Cardiac muscle cell (in vitro differentiated cells and primary cell): ENCODE measurements around the gene P3R3URF. TPM values are rescaled to one million over a fixed set of nuclear protein-coding genes. Genes with fewer than 3 reads are reported as not detected.

ENCODE experiments used
- DNase-seq, 2 donors: peaks; one replicate each; pipeline versions ENCODE4 v3.0.0 to v3.0.0-alpha.2; 2010 to 2017; ENCODE audit warnings: low read depth in 1 of 2, low spot score in 1 of 2
- H3K27ac ChIP-seq: fragments of 200-600 bp; sonication (generic); 2 replicates; pipeline ENCODE4 v1.5.1; 2016
- H3K27me3 ChIP-seq: fragments of 200-600 bp; sonication (generic); 2 replicates; pipeline ENCODE4 v1.6.0; 2016; ENCODE audit warnings: control low read depth
- H3K36me3 ChIP-seq: fragments of 200-600 bp; sonication (generic); 2 replicates; pipeline ENCODE4 v1.5.1; 2016; ENCODE audit warnings: control low read depth
- H3K4me1 ChIP-seq: fragments of 200-600 bp; sonication (generic); 2 replicates; pipeline ENCODE4 v1.8.1; 2017; ENCODE audit warnings: low read depth, mild to moderate bottlenecking, mixed run types
- H3K4me3 ChIP-seq: fragments of 200-600 bp; sonication (generic); 2 replicates; pipeline ENCODE4 v1.5.1; 2016; ENCODE audit warnings: mild to moderate bottlenecking
- H3K9me3 ChIP-seq: fragments of 200-600 bp; sonication (generic); 2 replicates; pipeline ENCODE4 v1.5.1; 2017; ENCODE audit warnings: low read depth, mild to moderate bottlenecking, control low read depth
- polyA plus RNA-seq: library from polyadenylated mRNA; unstranded; fragments of >200 nt; fragmentation: Nextera tagmentation; extraction: Ambion mirVana; gene quantifications from 2 replicates; pipeline ENCODE4 v1.2.1, GENCODE V29; 2016
- total RNA-seq: library from RNA; depleted of rRNA; stranded (reverse); fragments of >200 nt; gene quantifications from 2 replicates; pipeline ENCODE4 v1.2.3, GENCODE V29; 2016
- TF ChIP-seq, protein P1 (sequence below): IDR thresholded peaks from 2 replicates; pipeline ENCODE4 v1.5.1; 2012; ENCODE audit warnings: low read depth, mild to moderate bottlenecking, low read length

P3R3URF gene
- total and polyA plus RNA-seq, 2 experiments from 2014 or later = not detected

DNA sequence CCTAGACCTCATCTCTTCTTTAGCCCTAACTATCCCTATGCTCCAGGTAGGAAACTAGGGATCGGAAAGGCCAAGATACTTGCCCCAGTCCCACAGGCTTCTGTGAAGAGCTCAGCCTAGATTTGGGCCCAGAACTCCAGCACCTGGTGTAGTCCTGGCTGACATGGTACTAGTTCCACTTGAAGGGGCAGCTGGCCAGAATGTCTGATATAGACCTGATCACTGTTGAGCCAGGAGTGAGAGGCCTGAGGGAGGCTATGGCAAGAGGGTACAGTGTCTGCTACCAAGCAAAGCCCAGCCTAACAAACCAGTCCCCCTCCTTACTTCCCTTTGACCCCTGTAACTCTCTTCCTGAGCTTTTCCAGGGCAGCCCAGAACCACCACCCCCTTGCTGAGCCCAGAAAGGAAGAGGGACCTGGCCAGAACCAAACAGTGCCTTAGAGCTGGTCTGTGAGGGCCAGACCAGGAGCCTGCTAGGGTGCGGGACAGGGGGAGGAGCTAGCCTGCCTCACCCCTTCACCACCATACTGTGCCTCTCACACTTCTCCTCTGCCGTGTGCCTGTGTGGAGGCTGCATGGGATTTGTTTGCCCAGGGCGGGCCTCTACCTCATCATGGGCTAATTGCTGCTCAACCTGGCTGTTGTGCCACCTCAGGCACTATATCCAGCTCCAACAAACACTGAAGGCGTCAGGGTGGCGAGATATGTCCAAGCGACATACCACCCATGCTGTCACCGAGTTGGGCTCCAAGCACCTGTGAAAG is 11.0 kb upstream of the P3R3URF start:
- Histone ChIP-seq H3K4me1 (peaks cover 8% of the 10 kb centered on the region), H3K9me3 (no peaks in the 10 kb centered on the region), H3K36me3 (peaks cover 23% of the 10 kb centered on the region), H3K27me3 (no peaks in the 10 kb centered on the region), H3K27ac (no peak overlapping the region), H3K4me3 (no peak overlapping the region)
- no peak for DNase-seq
- TF ChIP-seq, protein P1, sequence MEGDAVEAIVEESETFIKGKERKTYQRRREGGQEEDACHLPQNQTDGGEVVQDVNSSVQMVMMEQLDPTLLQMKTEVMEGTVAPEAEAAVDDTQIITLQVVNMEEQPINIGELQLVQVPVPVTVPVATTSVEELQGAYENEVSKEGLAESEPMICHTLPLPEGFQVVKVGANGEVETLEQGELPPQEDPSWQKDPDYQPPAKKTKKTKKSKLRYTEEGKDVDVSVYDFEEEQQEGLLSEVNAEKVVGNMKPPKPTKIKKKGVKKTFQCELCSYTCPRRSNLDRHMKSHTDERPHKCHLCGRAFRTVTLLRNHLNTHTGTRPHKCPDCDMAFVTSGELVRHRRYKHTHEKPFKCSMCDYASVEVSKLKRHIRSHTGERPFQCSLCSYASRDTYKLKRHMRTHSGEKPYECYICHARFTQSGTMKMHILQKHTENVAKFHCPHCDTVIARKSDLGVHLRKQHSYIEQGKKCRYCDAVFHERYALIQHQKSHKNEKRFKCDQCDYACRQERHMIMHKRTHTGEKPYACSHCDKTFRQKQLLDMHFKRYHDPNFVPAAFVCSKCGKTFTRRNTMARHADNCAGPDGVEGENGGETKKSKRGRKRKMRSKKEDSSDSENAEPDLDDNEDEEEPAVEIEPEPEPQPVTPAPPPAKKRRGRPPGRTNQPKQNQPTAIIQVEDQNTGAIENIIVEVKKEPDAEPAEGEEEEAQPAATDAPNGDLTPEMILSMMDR = no peak

DNA sequence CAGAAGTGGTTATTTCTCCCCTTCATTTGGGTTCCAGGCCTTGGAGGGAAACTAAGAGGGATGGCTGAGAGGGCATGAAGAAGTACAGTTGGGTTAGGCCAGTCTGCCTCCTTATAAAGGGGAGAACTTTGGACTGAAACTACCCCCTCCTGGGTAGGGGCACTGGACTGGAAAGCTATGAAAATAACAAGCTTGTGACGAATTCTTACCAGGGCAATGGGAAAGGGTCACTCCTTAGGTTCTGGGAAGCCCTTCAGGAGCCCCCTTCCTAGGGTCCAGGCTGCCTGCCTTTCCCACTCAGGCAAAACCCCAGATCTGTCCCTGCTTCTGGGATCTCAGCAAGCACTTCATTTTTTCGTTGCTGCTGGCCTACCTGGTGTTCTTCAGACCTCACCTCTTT is 9.8 kb upstream of the P3R3URF start:
- peaks cover 8% of the 10 kb centered on the region for H3K4me1 ChIP-seq
- TF ChIP-seq, protein P1 = no peak

DNA sequence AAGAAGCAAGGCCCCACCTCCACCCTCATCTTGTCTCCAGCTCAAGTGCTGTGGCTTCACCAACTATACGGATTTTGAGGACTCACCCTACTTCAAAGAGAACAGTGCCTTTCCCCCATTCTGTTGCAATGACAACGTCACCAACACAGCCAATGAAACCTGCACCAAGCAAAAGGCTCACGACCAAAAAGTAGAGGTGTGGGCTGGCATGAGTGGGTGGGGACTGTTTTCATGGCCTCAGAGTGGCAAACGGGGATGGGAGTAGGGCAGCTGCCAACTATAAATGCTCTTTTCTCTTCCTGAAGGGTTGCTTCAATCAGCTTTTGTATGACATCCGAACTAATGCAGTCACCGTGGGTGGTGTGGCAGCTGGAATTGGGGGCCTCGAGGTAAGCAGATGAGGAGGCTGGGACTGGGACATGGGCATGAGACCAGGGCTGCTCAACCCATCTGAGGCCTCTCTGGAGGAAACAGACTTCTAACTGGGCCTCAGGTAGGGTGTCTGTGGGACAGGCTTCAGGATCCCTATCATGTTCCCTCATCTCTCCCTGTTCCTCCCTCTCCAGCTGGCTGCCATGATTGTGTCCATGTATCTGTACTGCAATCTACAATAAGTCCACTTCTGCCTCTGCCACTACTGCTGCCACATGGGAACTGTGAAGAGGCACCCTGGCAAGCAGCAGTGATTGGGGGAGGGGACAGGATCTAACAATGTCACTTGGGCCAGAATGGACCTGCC is 8.8 kb upstream of the P3R3URF start:
- peaks cover 6% of the 10 kb centered on the region for H3K36me3 ChIP-seq
- H3K4me1 ChIP-seq = peaks cover 8% of the 10 kb centered on the region
- H3K27me3 ChIP-seq = no peaks in the 10 kb centered on the region
- DNase-seq = no peak
- H3K4me3 ChIP-seq = no peak overlapping the region
- no peaks in the 10 kb centered on the region for H3K9me3 ChIP-seq
- TF ChIP-seq, protein P1 = no peak
- H3K27ac ChIP-seq = no peak overlapping the region

More for the DNA sequence above, 9.8 kb upstream of the P3R3URF start:
- no peak overlapping the region for H3K4me3 ChIP-seq
- H3K27ac ChIP-seq = no peak overlapping the region
- H3K9me3 ChIP-seq = no peaks in the 10 kb centered on the region
- no peaks in the 10 kb centered on the region for H3K27me3 ChIP-seq
- peaks cover 12% of the 10 kb centered on the region for H3K36me3 ChIP-seq
- no peak for DNase-seq

DNA sequence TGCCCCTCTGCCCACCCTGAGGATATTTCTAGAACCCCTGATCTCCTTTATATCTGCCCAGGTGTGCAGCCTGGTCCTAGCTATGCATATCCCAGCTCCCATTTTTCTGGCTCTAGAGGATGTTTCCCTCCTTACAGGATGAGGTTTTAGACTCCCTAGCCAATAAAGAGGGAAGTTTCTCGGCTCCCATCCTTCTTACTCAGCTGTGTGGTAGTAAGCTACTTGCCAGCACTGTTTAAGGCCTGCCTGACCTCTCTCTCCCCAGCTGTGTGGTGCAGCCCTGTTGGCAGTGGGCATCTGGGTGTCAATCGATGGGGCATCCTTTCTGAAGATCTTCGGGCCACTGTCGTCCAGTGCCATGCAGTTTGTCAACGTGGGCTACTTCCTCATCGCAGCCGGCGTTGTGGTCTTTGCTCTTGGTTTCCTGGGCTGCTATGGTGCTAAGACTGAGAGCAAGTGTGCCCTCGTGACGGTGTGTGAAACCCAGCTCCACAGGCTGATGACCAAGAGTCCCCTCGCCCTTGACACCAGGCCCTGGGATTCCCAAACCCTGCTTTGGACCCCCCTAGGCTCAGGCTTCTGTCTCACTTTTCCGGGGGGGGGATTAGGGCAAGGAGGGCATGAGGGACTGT is 7.8 kb upstream of the P3R3URF start:
- H3K27me3 ChIP-seq = no peaks in the 10 kb centered on the region
- TF ChIP-seq, protein P1 = no peak
- no peaks in the 10 kb centered on the region for H3K9me3 ChIP-seq
- peak overlapping the region; percentile 48 for H3K27ac ChIP-seq
- H3K4me3 ChIP-seq = no peak overlapping the region
- H3K4me1 ChIP-seq = peaks cover 8% of the 10 kb centered on the region
- H3K36me3 ChIP-seq = peaks cover 3% of the 10 kb centered on the region
- DNase-seq = no peak

DNA sequence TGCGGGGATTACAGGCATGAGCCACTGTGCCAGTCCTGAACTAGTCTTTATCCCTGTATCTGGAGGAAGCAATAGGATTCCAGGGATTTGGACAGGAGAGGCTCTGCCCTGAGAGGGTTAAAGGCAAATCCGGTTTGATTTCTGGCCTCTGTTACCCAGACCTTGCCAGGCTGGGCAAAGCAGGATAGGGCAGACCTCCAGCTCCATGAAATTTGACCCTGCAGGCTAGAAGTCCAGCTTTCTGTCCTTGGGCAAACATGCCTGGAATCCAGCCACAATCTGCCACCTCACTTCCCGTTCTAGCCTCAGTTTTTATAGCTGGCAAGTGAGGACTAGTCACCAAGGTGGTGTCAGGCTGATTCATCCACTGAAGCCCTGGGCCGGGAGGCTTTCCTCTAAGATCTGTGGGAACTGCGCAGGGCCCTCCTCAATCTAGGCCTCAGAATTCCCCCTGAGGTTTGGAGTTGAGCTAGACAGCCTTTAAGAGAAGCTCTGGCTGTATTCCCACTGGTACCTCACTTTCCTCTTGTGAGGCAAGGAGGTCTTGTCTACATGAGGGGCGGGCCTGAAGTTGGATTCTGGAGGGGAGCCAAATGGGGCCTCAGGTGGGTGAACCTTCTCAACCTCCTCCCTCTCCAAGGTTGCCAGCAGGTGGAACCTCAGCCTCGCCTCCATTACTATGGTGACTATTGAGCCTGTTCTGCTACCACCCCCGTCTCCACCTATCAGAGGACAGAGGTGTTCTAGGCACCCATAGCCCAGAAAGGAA is 7.0 kb upstream of the P3R3URF start:
- DNase-seq = peak; percentile 53 to 76
- H3K27ac ChIP-seq = peak overlapping the region; percentile 82
- no peaks in the 10 kb centered on the region for H3K36me3 ChIP-seq

More for the DNA sequence above, 7.0 kb upstream of the P3R3URF start:
- H3K4me3 ChIP-seq = no peak overlapping the region
- no peaks in the 10 kb centered on the region for H3K27me3 ChIP-seq
- TF ChIP-seq, protein P1 = no peak
- H3K9me3 ChIP-seq = no peaks in the 10 kb centered on the region
- H3K4me1 ChIP-seq = peaks cover 8% of the 10 kb centered on the region
